ENCODE results near the gene DOCK6.

- TF ChIP-seq CTCF (IDR thresholded peaks at IDR 0.05; ENCODE audit: low read length) (no peak), EZH2 (optimal IDR thresholded peaks at IDR 0.05; ENCODE audit: low read depth, low read length) (no peak)
Measured at GRCh38 chr19:11171144-11171543, 91.2 kb downstream of the DOCK6 start.

Data from MM.1S (cell line).